Colonic mucosa (tissue), 4 donors: Measurements from ENCODE around the gene ELOA. TPM values are rescaled to one million over a fixed set of nuclear protein-coding genes. Genes with fewer than 3 reads are reported as not detected.
"Not testable (repeated sequence)": the region's sequence is repeated elsewhere in the genome, so short reads cannot be mapped to it uniquely, and the experiment has no call there.

Experiments
- DNase-seq: peaks from one replicate; pipeline ENCODE4 v3.0.0-alpha.2; 2020
- H3K27ac ChIP-seq: fragments of 200-600 bp; one replicate; pipeline ENCODE4 v1.8.0; 2021
- H3K27me3 ChIP-seq: fragments of 200-600 bp; one replicate; pipeline ENCODE4 v1.8.0; 2021
- H3K36me3 ChIP-seq: fragments of 200-600 bp; one replicate; pipeline ENCODE4 v1.8.0; 2021
- H3K4me1 ChIP-seq: fragments of 200-600 bp; one replicate; pipeline ENCODE4 v1.8.0; 2021; ENCODE audit warnings: mild to moderate bottlenecking
- H3K4me3 ChIP-seq: fragments of 200-600 bp; one replicate; pipeline ENCODE4 v1.8.0; 2021
- H3K9ac ChIP-seq, 2 donors: one replicate each; pipeline ENCODE4 v1.7.0; 2013; ENCODE audit warnings: control low read depth in 2 of 2, low read depth in 2 of 2, low read length in 2 of 2
- H3K9me3 ChIP-seq: fragments of 200-600 bp; one replicate; pipeline ENCODE4 v1.8.0; 2021
- CTCF ChIP-seq: fragments of 200-600 bp; IDR thresholded peaks from one replicate; pipeline ENCODE4 v1.8.0; 2022; ENCODE audit warnings: antibody characterized with exemption, mild to moderate bottlenecking
- intact Hi-C: fragments of 100-400 bp; cut with DNase I; formaldehyde crosslinking; loops from one replicate; pipeline ENCODE4 v1.14.1; 2022
- total RNA-seq, 2 donors: library from RNA; stranded (reverse); fragmentation: NEBNext Ultra II Directional in 1 of 2; extraction: Animal tissue kit (Norgen Biotek cat#: 25700) in 1 of 2; gene quantifications; one replicate each; pipeline ENCODE4 v1.2.1, GENCODE V29; 2021
- donor health status: healthy.
- donor health status: DM: no; HTN: no; CAD: no.
- donor health status: DM: no; HTN: no; CAD: no.

The ELOA gene
- total RNA-seq, 2 donors from 2014 or later: 32.6 to 33.0 TPM

- H3K27ac ChIP-seq: no peak overlapping the region
- no peaks in the 10 kb centered on the region for H3K27me3 ChIP-seq
- intact Hi-C loops: loop anchor here (5.0 kb wide), 1 partner anchor 143 kb away; no protein-coding TSS in a partner anchor
- H3K36me3 ChIP-seq: no peaks in the 10 kb centered on the region
- no peaks in the 10 kb centered on the region for H3K9me3 ChIP-seq
- TF ChIP-seq CTCF: no peak
- DNase-seq: no peak
- H3K4me3 ChIP-seq: no peak overlapping the region
- no peak overlapping the region for H3K9ac ChIP-seq
- peaks cover 4% of the 10 kb centered on the region for H3K4me1 ChIP-seq
These were observed 31.1 kb downstream of the ELOA start for GRCh38 chr1:23774174-23774880.

- no peak overlapping the region for H3K9ac ChIP-seq
- intact Hi-C loops: no loop called here
- no peak overlapping the region for H3K27ac ChIP-seq
- H3K9me3 ChIP-seq: no peaks in the 10 kb centered on the region
- H3K4me3 ChIP-seq: no peak overlapping the region
- peaks cover 5% of the 10 kb centered on the region for H3K4me1 ChIP-seq
- no peak for DNase-seq
- TF ChIP-seq CTCF: no peak
- no peaks in the 10 kb centered on the region for H3K27me3 ChIP-seq
- H3K36me3 ChIP-seq: no peaks in the 10 kb centered on the region
These were observed 32.9 kb downstream of the ELOA start for GRCh38 chr1:23776217-23776616.

DNA sequence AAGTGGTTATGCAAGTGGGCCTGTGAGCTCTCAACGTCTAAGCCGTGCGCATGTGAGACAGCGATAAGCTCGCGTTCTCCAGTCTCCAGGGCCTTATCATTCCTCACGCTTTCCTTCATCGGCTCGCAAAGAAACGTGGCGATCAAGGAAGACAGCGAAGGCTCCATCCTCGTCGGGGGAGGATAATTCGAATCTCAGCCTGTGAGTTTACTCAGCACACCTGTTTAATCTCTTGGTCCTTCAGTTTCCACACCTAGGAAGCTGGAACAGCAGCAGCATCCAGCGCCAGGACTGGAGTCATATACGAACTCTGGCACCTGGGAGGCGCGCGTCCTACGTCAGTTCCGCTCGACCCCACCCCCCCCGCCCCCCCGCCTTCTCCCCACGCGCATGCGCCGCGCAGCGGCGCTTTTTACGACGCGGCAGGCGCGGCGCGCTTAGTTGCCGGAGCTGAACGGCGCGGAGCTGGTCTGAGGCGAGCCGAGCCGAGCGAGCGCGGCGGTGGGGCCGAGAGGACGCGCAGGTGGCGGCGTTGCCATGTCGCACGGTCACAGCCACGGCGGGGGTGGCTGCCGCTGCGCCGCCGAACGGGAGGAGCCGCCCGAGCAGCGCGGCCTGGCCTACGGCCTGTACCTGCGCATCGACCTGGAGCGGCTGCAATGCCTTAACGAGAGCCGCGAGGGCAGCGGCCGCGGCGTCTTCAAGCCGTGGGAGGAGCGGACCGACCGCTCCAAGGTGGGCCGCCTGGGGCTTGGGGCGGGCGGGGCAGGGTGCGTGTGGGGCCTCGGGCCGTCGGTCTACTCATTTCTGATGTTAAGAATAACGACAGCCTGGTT lies 34.9 kb downstream of the ELOA start, which contains the start of gene PITHD1:
Gene PITHD1 (plus strand): TSS at position 440 of the 836 bp plus-strand sequence. CDS start 98 bp downstream, at position 538.
- Histone ChIP-seq H3K36me3 (no peaks in the 10 kb centered on the region), H3K4me3 (peak within 1 kb of the TSS; percentile 86), H3K4me1 (peaks cover 5% of the 10 kb centered on the region), H3K27ac (peak within 1 kb of the TSS; percentile 77), H3K9ac (peak within 1 kb of the TSS; percentile 91 to 99), H3K27me3 (no peaks in the 10 kb centered on the region), H3K9me3 (no peaks in the 10 kb centered on the region)
- peak; percentile 86 for DNase-seq
- intact Hi-C loops: no loop called here
- TF ChIP-seq CTCF: no peak

DNA sequence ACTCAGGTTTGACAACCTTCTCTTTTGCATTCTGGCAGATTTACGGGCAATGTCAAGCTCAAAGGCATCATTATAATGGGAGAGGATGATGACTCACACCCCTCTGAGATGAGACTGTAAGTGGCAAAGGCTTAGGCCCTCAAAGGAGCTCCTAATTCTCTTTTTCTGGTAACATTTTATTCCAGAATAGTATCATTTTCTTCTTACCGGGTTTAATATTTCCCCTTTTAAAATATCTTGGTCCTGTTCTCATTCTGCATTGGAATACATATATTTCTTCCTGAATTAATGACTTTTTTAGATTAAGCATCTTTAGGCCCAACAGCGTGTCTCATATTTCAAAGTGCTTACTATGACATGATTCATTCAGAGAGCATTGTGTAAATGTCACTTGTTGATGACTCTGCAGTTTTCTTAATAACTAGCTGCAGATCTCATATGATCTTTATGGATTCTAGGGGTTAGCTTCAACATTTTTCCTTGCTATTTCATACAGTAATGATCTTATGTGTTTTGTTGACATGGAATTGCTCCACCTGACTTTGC lies 36.6 kb downstream of the ELOA start:
- peaks cover 5% of the 10 kb centered on the region for H3K4me1 ChIP-seq
- H3K27me3 ChIP-seq: no peaks in the 10 kb centered on the region
- DNase-seq: no peak
- intact Hi-C loops: no loop called here
- H3K9ac ChIP-seq: no peak overlapping the region
- H3K36me3 ChIP-seq: no peaks in the 10 kb centered on the region
- H3K4me3 ChIP-seq: no peak overlapping the region
- no peak overlapping the region for H3K27ac ChIP-seq
- TF ChIP-seq CTCF: no peak
- no peaks in the 10 kb centered on the region for H3K9me3 ChIP-seq

DNA sequence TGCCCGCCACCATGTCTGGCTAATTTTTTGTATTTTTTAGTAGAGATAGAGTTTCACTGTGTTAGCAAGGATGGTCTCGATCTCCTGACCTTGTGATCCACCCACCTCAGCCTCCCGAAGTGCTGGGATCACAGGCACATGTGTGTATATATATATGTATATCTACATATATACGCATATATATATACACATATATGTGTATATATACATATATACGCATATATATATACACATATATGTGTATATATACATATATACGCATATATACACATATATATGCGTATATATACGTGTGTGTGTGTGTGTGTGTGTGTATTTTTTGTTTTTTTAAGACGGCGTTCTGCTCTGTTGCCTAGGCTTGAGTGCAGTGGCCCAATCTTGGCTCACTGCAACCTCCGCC lies 39.9 kb downstream of the ELOA start:
- H3K9me3 ChIP-seq, H3K27ac ChIP-seq, H3K4me1 ChIP-seq, H3K4me3 ChIP-seq, intact Hi-C loops, H3K36me3 ChIP-seq, H3K27me3 ChIP-seq, DNase-seq, H3K9ac ChIP-seq: not testable (repeated sequence)
